Measurements from ENCODE around the gene UTP14C. TPM values are rescaled to one million over a fixed set of nuclear protein-coding genes. Genes with fewer than 3 reads are reported as not detected.
"Not testable (repeated sequence)": the region's sequence is repeated elsewhere in the genome, so short reads cannot be mapped to it uniquely, and the experiment has no call there.

Gene UTP14C
- total RNA-seq, 1 donor from 2014 or later = 19.7 TPM

DNA sequence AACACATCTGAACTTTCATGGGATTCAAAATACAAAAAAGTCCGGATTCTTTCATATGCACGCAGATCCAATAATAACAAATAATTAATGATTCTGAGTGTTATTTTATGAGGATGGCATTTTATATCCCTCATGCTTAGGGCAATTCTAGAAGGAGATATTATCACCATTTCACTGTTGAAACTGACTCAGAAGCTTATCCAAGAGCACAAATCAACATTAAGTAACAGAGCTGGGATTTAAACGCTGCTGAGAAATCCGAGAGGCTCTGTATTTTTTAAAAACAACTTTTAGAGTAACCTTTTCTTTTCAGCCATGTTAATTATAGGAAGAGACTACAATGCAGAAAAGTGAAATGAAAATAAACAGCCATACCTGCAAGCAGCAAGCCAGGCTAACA, 43.6 kb upstream of the UTP14C start:
- DNase-seq (ENCODE audit: low read depth, low spot score) = no peak
- Mint-ChIP-seq H3K27ac (ENCODE audit: unreplicated experiment) (no peak overlapping the region), H3K27me3 (ENCODE audit: low read depth) (no peaks in the 10 kb centered on the region), H3K4me3 (no peak overlapping the region), H3K9me3 (no peaks in the 10 kb centered on the region), H3K36me3 (ENCODE audit: low read depth) (peaks cover 3% of the 10 kb centered on the region), H3K4me1 (no peaks in the 10 kb centered on the region)
- TF ChIP-seq, protein P1, sequence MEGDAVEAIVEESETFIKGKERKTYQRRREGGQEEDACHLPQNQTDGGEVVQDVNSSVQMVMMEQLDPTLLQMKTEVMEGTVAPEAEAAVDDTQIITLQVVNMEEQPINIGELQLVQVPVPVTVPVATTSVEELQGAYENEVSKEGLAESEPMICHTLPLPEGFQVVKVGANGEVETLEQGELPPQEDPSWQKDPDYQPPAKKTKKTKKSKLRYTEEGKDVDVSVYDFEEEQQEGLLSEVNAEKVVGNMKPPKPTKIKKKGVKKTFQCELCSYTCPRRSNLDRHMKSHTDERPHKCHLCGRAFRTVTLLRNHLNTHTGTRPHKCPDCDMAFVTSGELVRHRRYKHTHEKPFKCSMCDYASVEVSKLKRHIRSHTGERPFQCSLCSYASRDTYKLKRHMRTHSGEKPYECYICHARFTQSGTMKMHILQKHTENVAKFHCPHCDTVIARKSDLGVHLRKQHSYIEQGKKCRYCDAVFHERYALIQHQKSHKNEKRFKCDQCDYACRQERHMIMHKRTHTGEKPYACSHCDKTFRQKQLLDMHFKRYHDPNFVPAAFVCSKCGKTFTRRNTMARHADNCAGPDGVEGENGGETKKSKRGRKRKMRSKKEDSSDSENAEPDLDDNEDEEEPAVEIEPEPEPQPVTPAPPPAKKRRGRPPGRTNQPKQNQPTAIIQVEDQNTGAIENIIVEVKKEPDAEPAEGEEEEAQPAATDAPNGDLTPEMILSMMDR (conservative IDR thresholded peaks at IDR 0.05) = no peak

- Mint-ChIP-seq H3K4me1 (no peaks in the 10 kb centered on the region), H3K27ac (ENCODE audit: unreplicated experiment) (no peak overlapping the region), H3K36me3 (ENCODE audit: low read depth) (peaks cover 6% of the 10 kb centered on the region), H3K4me3 (no peak overlapping the region), H3K9me3 (no peaks in the 10 kb centered on the region), H3K27me3 (ENCODE audit: low read depth) (no peaks in the 10 kb centered on the region)
- TF ChIP-seq, protein P1 (conservative IDR thresholded peaks at IDR 0.05) = no peak
- DNase-seq (ENCODE audit: low read depth, low spot score) = no peak
Observed at GRCh38 chr13:51981355-51981754, 43.1 kb upstream of the UTP14C start.

- not testable (repeated sequence) for H3K4me1 Mint-ChIP-seq; H3K4me3 Mint-ChIP-seq; H3K9me3 Mint-ChIP-seq; DNase-seq (ENCODE audit: low read depth, low spot score); H3K27me3 Mint-ChIP-seq (ENCODE audit: low read depth); H3K27ac Mint-ChIP-seq (ENCODE audit: unreplicated experiment)
- peaks cover 17% of the 10 kb centered on the region for H3K36me3 Mint-ChIP-seq (ENCODE audit: low read depth)
Observed at GRCh38 chr13:51983292-51983691, 41.2 kb upstream of the UTP14C start.

DNA sequence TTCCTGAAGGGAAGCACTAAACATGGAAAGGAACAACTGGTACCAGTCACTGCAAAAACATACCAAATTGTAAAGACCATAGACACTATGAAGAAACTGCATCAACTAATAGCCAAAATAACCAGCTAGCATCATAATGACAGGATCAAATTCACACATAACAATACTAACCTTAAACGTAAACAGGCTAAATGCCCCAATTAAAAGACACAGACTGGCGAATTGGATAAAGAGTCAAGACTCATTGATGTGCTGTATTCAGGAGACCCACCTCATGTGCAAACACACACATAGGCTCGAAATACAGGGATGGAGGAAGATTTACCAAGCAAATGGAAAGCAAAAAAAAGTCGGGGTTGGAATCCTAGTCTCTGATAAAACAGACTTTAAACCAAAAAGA, 39.6 kb upstream of the UTP14C start:
- DNase-seq (ENCODE audit: low read depth, low spot score); H3K4me1 Mint-ChIP-seq; H3K9me3 Mint-ChIP-seq; H3K4me3 Mint-ChIP-seq; H3K27me3 Mint-ChIP-seq (ENCODE audit: low read depth); H3K27ac Mint-ChIP-seq (ENCODE audit: unreplicated experiment): not testable (repeated sequence)
- H3K36me3 Mint-ChIP-seq (ENCODE audit: low read depth) = peaks cover 17% of the 10 kb centered on the region

- Mint-ChIP-seq H3K9me3 (peaks cover 3% of the 10 kb centered on the region), H3K4me1 (no peaks in the 10 kb centered on the region), H3K4me3 (no peak overlapping the region), H3K27ac (ENCODE audit: unreplicated experiment) (no peak overlapping the region), H3K36me3 (ENCODE audit: low read depth) (peaks cover 13% of the 10 kb centered on the region), H3K27me3 (ENCODE audit: low read depth) (no peaks in the 10 kb centered on the region)
- TF ChIP-seq, protein P1 (conservative IDR thresholded peaks at IDR 0.05) = no peak
- DNase-seq (ENCODE audit: low read depth, low spot score) = no peak
Observed at GRCh38 chr13:51988988-51989618, 35.4 kb upstream of the UTP14C start.

GRCh38 chr13:51993713-51994112, 30.8 kb upstream of the UTP14C start:
- no peak overlapping the region for H3K4me3 Mint-ChIP-seq
- TF ChIP-seq, protein P1 (conservative IDR thresholded peaks at IDR 0.05) = no peak
- H3K9me3 Mint-ChIP-seq = no peaks in the 10 kb centered on the region
- H3K4me1 Mint-ChIP-seq = peaks cover 11% of the 10 kb centered on the region
- no peak for DNase-seq (ENCODE audit: low read depth, low spot score)
- H3K36me3 Mint-ChIP-seq (ENCODE audit: low read depth) = no peaks in the 10 kb centered on the region
- H3K27me3 Mint-ChIP-seq (ENCODE audit: low read depth) = no peaks in the 10 kb centered on the region
- no peak overlapping the region for H3K27ac Mint-ChIP-seq (ENCODE audit: unreplicated experiment)
